Activated T-helper 2 cell treated with anti-CD3 and anti-CD28 coated beads, Interferon-gamma antibody, Interleukin-2, Interleukin-4, amounts not matched to agents 10 μg/mL and 5 μg/mL and 100 μg/mL, durations not matched to agents 14 hours and 24 hours and 36 hours (primary cell): ENCODE measurements around the gene SLAMF1. TPM values are rescaled to one million over a fixed set of nuclear protein-coding genes. Genes with fewer than 3 reads are reported as not detected.
A peak's percentile ranks its signal among the peaks of the same experiment; 100 is the strongest.

Experiments
- DNase-seq: peaks from one replicate; pipeline ENCODE4 v3.0.0; 2021; ENCODE audit warnings: low spot score
- H3K27ac Mint-ChIP-seq: one replicate; pipeline ENCODE4 v1.8.0; 2021; ENCODE audit warnings: mixed read lengths
- H3K27me3 Mint-ChIP-seq: one replicate; pipeline ENCODE4 v1.8.0; 2021; ENCODE audit warnings: low read depth, mixed read lengths
- H3K36me3 Mint-ChIP-seq: one replicate; pipeline ENCODE4 v1.8.0; 2021; ENCODE audit warnings: low read depth, mixed read lengths
- H3K4me1 Mint-ChIP-seq: one replicate; pipeline ENCODE4 v1.8.0; 2021; ENCODE audit warnings: low read depth, mixed read lengths
- H3K4me3 Mint-ChIP-seq: one replicate; pipeline ENCODE4 v1.8.0; 2021; ENCODE audit warnings: low read depth, mild to moderate bottlenecking, moderate library complexity, mixed read lengths
- H3K9me3 Mint-ChIP-seq: one replicate; pipeline ENCODE4 v1.8.0; 2021; ENCODE audit warnings: mixed read lengths
- intact Hi-C: fragments of 100-400 bp; cut with micrococcal nuclease; formaldehyde crosslinking; loops from one replicate; pipeline ENCODE4 v1.15.1; 2023
- total RNA-seq: library from RNA; stranded (reverse); gene quantifications from 2 replicates; pipeline ENCODE4 v1.2.3, GENCODE V29; 2022

The SLAMF1 gene
- total RNA-seq, 1 donor from 2014 or later, result 74.6 TPM

GRCh38 chr1:160672789-160673695 lies 26.2 kb upstream of the SLAMF1 start:
- no peaks in the 10 kb centered on the region for H3K27me3 Mint-ChIP-seq
- H3K4me1 Mint-ChIP-seq, result peaks cover 26% of the 10 kb centered on the region
- intact Hi-C loops, result loop anchor here (1.0 to 5.0 kb wide), 5 partner anchors 9 to 151 kb away; partner anchors contain the start of genes CD84 and SLAMF6
- H3K36me3 Mint-ChIP-seq, result peaks cover 42% of the 10 kb centered on the region
- peaks cover 23% of the 10 kb centered on the region for H3K9me3 Mint-ChIP-seq
- no peak overlapping the region for H3K4me3 Mint-ChIP-seq
- H3K27ac Mint-ChIP-seq, result no peak overlapping the region
- DNase-seq, result no peak

- Mint-ChIP-seq H3K9me3 (peaks cover 28% of the 10 kb centered on the region), H3K4me3 (no peak overlapping the region), H3K36me3 (peaks cover 34% of the 10 kb centered on the region), H3K27me3 (no peaks in the 10 kb centered on the region), H3K27ac (peak overlapping the region; percentile 14), H3K4me1 (peaks cover 29% of the 10 kb centered on the region)
- intact Hi-C loops, result loop anchor here (1.0 to 5.0 kb wide), 4 partner anchors 8 to 150 kb away; partner anchors contain the start of genes CD84 and SLAMF6
- DNase-seq, result no peak
These were observed 25.0 kb upstream of the SLAMF1 start for GRCh38 chr1:160671603-160672517.

DNA sequence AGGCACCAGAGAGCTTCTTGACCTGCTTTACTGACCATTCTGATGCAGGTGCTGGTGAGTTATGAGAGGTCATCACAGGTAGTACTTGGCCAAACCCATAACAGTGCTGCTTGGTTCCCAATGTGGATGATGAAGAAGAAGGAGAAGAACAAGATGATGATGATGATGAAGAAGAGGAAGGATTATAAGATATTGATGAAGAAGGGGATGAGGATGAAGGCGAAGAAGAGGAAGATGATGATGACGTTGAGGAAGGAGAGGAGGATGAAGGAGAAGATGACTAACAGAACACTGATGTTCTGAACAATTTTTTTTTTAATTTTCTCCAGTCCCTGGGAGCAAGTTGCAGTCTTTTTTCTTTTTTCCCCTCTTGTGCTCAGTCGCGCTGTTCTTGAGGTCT lies 23.9 kb upstream of the SLAMF1 start:
- Mint-ChIP-seq H3K36me3 (peaks cover 28% of the 10 kb centered on the region), H3K27ac (peak overlapping the region; percentile 24), H3K4me1 (peaks cover 34% of the 10 kb centered on the region), H3K4me3 (no peak overlapping the region), H3K9me3 (peaks cover 28% of the 10 kb centered on the region), H3K27me3 (no peaks in the 10 kb centered on the region)
- no peak for DNase-seq
- intact Hi-C loops, result loop anchor here (5.0 kb wide), 2 partner anchors 93 to 148 kb away; partner anchors contain the start of genes CD84 and SLAMF6

GRCh38 chr1:160669802-160670201 lies 23.0 kb upstream of the SLAMF1 start:
- peak overlapping the region; percentile 46 for H3K27ac Mint-ChIP-seq
- no peak for DNase-seq
- peaks cover 40% of the 10 kb centered on the region for H3K4me1 Mint-ChIP-seq
- H3K4me3 Mint-ChIP-seq, result no peak overlapping the region
- H3K9me3 Mint-ChIP-seq, result peaks cover 28% of the 10 kb centered on the region
- no peaks in the 10 kb centered on the region for H3K27me3 Mint-ChIP-seq
- intact Hi-C loops, result loop anchor here (5.0 kb wide), 2 partner anchors 93 to 148 kb away; partner anchors contain the start of genes CD84 and SLAMF6
- peaks cover 28% of the 10 kb centered on the region for H3K36me3 Mint-ChIP-seq

DNA sequence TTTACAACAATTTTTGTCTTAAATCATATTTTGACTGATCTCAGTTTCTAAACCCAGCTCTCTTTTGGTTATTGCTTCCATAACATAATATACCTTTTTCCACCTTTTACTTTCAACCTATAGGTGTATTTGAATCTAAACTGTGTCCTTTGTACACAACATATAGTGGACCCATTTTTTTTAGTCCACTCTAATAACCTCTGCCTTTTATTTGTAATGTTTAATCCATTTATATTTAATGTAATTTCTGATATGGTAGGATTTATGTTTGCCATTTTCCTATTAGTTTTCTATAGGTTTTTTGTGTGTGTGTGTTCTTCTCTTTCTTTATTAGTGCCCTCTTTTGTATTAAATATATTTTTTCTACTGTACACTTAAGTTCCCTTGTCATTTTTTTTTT lies 22.4 kb upstream of the SLAMF1 start:
- Mint-ChIP-seq H3K9me3 (peaks cover 28% of the 10 kb centered on the region), H3K27ac (no peak overlapping the region), H3K36me3 (peaks cover 28% of the 10 kb centered on the region), H3K4me3 (no peak overlapping the region), H3K27me3 (no peaks in the 10 kb centered on the region), H3K4me1 (peaks cover 43% of the 10 kb centered on the region)
- intact Hi-C loops, result no loop called here
- DNase-seq, result no peak

DNA sequence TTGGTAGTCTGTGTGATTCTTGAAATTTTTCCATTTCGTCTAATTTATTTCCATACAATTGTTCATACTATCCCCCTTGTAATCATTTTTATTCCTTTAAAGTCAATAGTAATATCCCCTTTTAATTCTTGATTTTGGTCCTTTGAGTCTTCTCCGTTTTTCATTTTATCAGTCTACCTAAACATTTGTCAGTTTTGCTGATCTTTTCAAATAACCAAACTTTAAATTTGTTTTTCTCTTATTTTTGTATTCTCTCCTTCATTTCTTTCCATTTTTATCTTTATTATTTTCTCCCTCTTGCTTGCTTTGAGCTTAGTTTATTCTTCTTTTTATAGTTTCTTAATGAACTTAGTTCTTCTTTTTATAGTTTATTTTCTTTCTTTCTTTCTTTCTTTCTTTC lies 21.1 kb upstream of the SLAMF1 start:
- intact Hi-C loops, result no loop called here
- Mint-ChIP-seq H3K36me3 (peaks cover 28% of the 10 kb centered on the region), H3K27me3 (no peaks in the 10 kb centered on the region), H3K9me3 (peaks cover 28% of the 10 kb centered on the region), H3K4me3 (no peak overlapping the region), H3K4me1 (peaks cover 55% of the 10 kb centered on the region), H3K27ac (peak overlapping the region; percentile 3)
- DNase-seq, result no peak

- H3K9me3 Mint-ChIP-seq, result peaks cover 36% of the 10 kb centered on the region
- no peak for DNase-seq
- H3K27ac Mint-ChIP-seq, result peak overlapping the region; percentile 91
- H3K27me3 Mint-ChIP-seq, result no peaks in the 10 kb centered on the region
- intact Hi-C loops, result no loop called here
- H3K4me1 Mint-ChIP-seq, result peaks cover 69% of the 10 kb centered on the region
- peaks cover 32% of the 10 kb centered on the region for H3K36me3 Mint-ChIP-seq
- H3K4me3 Mint-ChIP-seq, result peak overlapping the region; percentile 58
These were observed 19.2 kb upstream of the SLAMF1 start for GRCh38 chr1:160666079-160666442.

DNA sequence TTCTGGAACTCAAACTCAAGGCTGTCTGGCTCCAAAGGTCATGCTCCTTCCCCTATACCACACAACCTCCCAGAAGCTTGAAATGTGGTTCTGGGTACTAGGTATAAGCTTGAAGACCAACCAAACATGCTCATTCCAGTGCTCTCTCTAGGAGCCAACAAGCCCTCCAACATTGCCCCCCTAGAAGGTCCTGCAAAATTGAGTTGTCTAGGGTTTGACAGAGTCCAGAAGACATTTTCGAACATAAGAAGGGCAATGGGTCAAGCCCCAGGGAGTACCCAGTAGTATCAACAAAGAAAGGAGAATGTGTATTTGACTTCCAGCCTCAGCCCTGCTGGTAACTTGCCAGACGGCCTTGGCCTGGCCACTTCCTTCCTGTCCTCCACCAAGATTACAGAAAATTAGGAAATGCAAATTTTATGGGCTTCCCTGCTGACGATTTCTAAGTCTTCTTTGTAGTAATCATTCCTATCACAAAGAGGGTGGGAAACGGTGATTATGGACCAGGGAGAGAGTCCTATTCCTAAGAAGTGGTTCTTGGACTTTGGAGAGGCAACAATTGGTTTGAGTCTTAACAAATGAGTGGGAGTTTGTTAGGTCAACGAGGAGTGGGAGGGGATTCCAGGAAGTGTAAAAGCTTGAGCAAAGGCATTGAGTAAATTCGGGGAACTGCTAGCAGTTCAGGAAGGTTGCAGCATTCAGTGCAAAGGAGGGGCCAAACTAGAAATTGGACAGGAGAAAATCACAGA lies 18.7 kb upstream of the SLAMF1 start:
- intact Hi-C loops, result no loop called here
- H3K4me1 Mint-ChIP-seq, result peaks cover 65% of the 10 kb centered on the region
- peaks cover 38% of the 10 kb centered on the region for H3K9me3 Mint-ChIP-seq
- DNase-seq, result no peak
- peak overlapping the region; percentile 58 for H3K4me3 Mint-ChIP-seq
- no peaks in the 10 kb centered on the region for H3K27me3 Mint-ChIP-seq
- peak overlapping the region; percentile 91 for H3K27ac Mint-ChIP-seq
- peaks cover 32% of the 10 kb centered on the region for H3K36me3 Mint-ChIP-seq

DNA sequence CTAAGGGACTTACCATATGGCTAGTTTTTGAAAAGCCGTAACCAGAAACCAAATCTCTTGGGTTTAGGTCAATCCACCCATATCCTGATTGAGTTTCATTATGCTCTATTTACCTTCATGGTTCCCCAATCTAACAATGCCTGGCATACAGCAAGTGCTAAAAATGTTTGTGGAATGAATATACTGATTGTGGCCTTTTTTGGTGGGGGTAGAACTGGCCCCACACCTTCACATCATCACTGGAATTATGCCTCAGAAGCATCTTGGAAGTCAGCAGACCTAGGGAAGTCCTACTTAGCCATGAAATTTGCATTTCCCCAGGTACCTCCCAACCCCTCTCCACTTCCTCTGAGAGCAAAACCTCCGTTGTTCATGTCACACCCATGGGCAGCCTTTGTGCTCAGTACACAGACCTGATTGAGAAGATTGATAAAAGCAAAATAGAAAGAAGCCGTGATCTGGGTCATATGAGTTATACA lies 17.8 kb upstream of the SLAMF1 start:
- H3K4me1 Mint-ChIP-seq, result peaks cover 62% of the 10 kb centered on the region
- intact Hi-C loops, result loop anchor here (1.0 to 5.0 kb wide), 2 partner anchors 8 to 42 kb away; no protein-coding TSS in a partner anchor
- peak; percentile 50 for DNase-seq
- H3K27ac Mint-ChIP-seq, result peak overlapping the region; percentile 91
- H3K27me3 Mint-ChIP-seq, result no peaks in the 10 kb centered on the region
- H3K4me3 Mint-ChIP-seq, result peak overlapping the region; percentile 15
- peaks cover 41% of the 10 kb centered on the region for H3K9me3 Mint-ChIP-seq
- peaks cover 33% of the 10 kb centered on the region for H3K36me3 Mint-ChIP-seq

GRCh38 chr1:160662910-160663309 lies 16.1 kb upstream of the SLAMF1 start:
- Mint-ChIP-seq H3K27me3 (no peaks in the 10 kb centered on the region), H3K36me3 (peaks cover 26% of the 10 kb centered on the region), H3K9me3 (peaks cover 30% of the 10 kb centered on the region), H3K4me1 (peaks cover 68% of the 10 kb centered on the region), H3K27ac (no peak overlapping the region), H3K4me3 (peak overlapping the region; percentile 20)
- DNase-seq, result no peak
- intact Hi-C loops, result loop anchor here (2.0 to 5.0 kb wide), 2 partner anchors 16 to 41 kb away; partner anchors contain the start of gene SLAMF1

DNA sequence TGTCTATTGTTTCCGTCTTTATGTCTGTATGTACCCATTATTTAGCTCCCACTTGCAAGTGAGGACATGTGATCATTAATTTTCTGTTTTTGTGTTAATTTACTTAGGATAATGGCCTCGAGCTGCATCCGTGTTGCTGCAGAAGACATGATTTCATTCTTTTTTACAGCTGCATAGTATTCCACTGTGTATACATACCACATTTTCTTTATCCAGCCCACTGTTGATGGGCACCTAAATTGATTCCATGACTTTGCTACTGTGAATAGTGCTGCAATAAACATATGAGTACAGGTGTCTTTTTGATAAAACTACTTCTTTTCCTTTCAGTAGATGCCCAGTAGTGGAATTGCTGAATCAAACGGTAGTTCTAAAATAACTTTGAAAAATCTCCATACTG lies 12.7 kb upstream of the SLAMF1 start:
- Mint-ChIP-seq H3K4me1 (peaks cover 64% of the 10 kb centered on the region), H3K4me3 (no peak overlapping the region), H3K9me3 (peaks cover 27% of the 10 kb centered on the region), H3K27me3 (no peaks in the 10 kb centered on the region), H3K27ac (no peak overlapping the region), H3K36me3 (peaks cover 22% of the 10 kb centered on the region)
- no peak for DNase-seq
- intact Hi-C loops, result no loop called here

DNA sequence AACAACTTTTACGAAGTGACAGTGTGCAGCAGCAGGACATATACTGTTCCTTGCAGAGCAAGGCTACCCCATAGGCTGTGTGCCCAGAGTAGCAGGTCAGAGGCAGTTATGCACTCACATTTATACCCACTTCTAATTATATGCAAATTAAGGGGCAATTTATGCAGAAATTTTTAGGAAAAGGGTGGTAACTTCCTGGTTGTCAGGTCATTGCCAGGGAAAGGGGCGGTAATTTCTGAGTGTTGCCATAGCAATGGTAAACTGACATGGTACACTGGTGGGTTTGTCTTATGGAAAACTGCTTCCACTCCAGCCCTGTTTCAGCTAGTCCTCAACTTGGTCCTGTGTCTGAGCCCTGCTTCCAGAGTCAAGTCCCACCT lies 12.0 kb upstream of the SLAMF1 start:
- Mint-ChIP-seq H3K36me3 (peaks cover 22% of the 10 kb centered on the region), H3K4me3 (no peak overlapping the region), H3K9me3 (peaks cover 27% of the 10 kb centered on the region), H3K27me3 (no peaks in the 10 kb centered on the region), H3K27ac (peak overlapping the region; percentile 80), H3K4me1 (peaks cover 64% of the 10 kb centered on the region)
- no peak for DNase-seq
- intact Hi-C loops, result no loop called here
